PC-3 (cell line): ENCODE measurements around the gene FCRL2. TPM values are rescaled to one million over a fixed set of nuclear protein-coding genes. Genes with fewer than 3 reads are reported as not detected.

ENCODE experiments used
- ATAC-seq: fragments of 200-7000 bp; cut with Tn5 transposase; 2 replicates; pipeline ENCODE4 v1.9.1; 2020; ENCODE audit warnings: mild to moderate bottlenecking, moderate library complexity
- BruUV-seq: library from RNA; stranded (reverse); fragments of 400-500 nt; replicated peaks from 2 replicates; lab custom pipeline; 2021; lab: Mats Ljungman, UMichigan
- CTCF ChIA-PET: fragments of 300-600 bp; sonication (Branson Sonifier 250); formaldehyde crosslinking; loops from one replicate; lab custom pipeline; 2022; ENCODE audit warnings: antibody characterized with exemption; lab: Charles Lee
- POLR2A ChIA-PET: fragments of 300-600 bp; sonication (Branson Sonifier 250); formaldehyde crosslinking; loops from one replicate; lab custom pipeline; 2022; ENCODE audit warnings: antibody characterized with exemption; ENCODE audit not compliant: unreplicated experiment; lab: Charles Lee
- DNase-seq: peaks from one replicate; pipeline ENCODE4 v3.0.0-alpha.2; 2015
- H2AFZ ChIP-seq: fragments of 300-600 bp; sonication (generic); 2 replicates; pipeline ENCODE4 v1.6.0; 2016; ENCODE audit warnings: antibody characterized with exemption, low read length
- H3F3A ChIP-seq: fragments of 300-600 bp; sonication (generic); one replicate; pipeline ENCODE4 v1.6.0; 2017; ENCODE audit warnings: antibody characterized with exemption, low read length, control low read depth, mild to moderate bottlenecking; ENCODE audit not compliant: unreplicated experiment
- H3K27ac ChIP-seq: fragments of 300-600 bp; sonication (generic); 2 replicates; pipeline ENCODE4 v1.5.1; 2016; ENCODE audit warnings: mild to moderate bottlenecking, low read length
- H3K27me3 ChIP-seq: fragments of 300-600 bp; sonication (generic); 2 replicates; pipeline ENCODE4 v1.6.1; 2016; ENCODE audit warnings: low read length, mixed read lengths
- H3K36me3 ChIP-seq: fragments of 300-600 bp; sonication (generic); 2 replicates; pipeline ENCODE4 v1.6.1; 2016; ENCODE audit warnings: low read depth, mixed run types, low read length, mixed read lengths
- H3K4me1 ChIP-seq: fragments of 300-600 bp; sonication (generic); 2 replicates; pipeline ENCODE4 v1.5.1; 2016; ENCODE audit warnings: low read length; ENCODE audit not compliant: insufficient read depth
- H3K4me2 ChIP-seq: fragments of 300-600 bp; sonication (generic); 2 replicates; pipeline ENCODE4 v1.6.0; 2016; ENCODE audit warnings: low read length
- H3K4me3 ChIP-seq: fragments of 300-600 bp; sonication (generic); 2 replicates; pipeline ENCODE4 v1.5.1; 2016; ENCODE audit warnings: mild to moderate bottlenecking, low read length, mixed read lengths
- H3K79me2 ChIP-seq: fragments of 300-600 bp; sonication (generic); 2 replicates; pipeline ENCODE4 v1.6.1; 2017; ENCODE audit warnings: low read length, mixed read lengths
- H3K9ac ChIP-seq: fragments of 300-600 bp; sonication (generic); 2 replicates; pipeline ENCODE4 v1.6.0; 2016; ENCODE audit warnings: mild to moderate bottlenecking, low read length
- H3K9me2 ChIP-seq: fragments of 300-600 bp; sonication (generic); replicated peaks from 2 replicates; pipeline ENCODE4 v1.6.1; 2016; ENCODE audit warnings: mixed run types, low read length, mixed read lengths
- H3K9me3 ChIP-seq: fragments of 300-600 bp; sonication (generic); 2 replicates; pipeline ENCODE4 v1.6.1; 2016; ENCODE audit warnings: low read length, mixed read lengths
- H4K20me1 ChIP-seq: fragments of 300-600 bp; sonication (generic); 2 replicates; pipeline ENCODE4 v1.6.1; 2016; ENCODE audit warnings: low read length, mixed read lengths
- EZH2 ChIP-seq: fragments of 300-600 bp; sonication (generic); IDR thresholded peaks from one replicate; pipeline ENCODE4 v1.6.1; 2017; ENCODE audit warnings: antibody characterized with exemption, mild to moderate bottlenecking, low read length; ENCODE audit not compliant: unreplicated experiment
- EZH2phosphoT487 ChIP-seq: fragments of 300-600 bp; sonication (generic); IDR thresholded peaks from 2 replicates; pipeline ENCODE4 v1.6.1; 2018; ENCODE audit warnings: mild to moderate bottlenecking, antibody characterized with exemption, low read length, borderline replicate concordance
- intact Hi-C: fragments of 100-400 bp; cut with micrococcal nuclease; formaldehyde crosslinking; loops from 2 replicates; pipeline ENCODE4 v1.9.0; 2023
- total RNA-seq: library from RNA; depleted of rRNA; stranded (reverse); fragments of >200 nt; gene quantifications from 2 replicates; pipeline ENCODE4 v1.2.3, GENCODE V29; 2014
- TF ChIP-seq, protein P1 (sequence below): fragments of 300-600 bp; sonication (generic); conservative IDR thresholded peaks from 2 replicates; pipeline ENCODE4 v1.5.1; 2017; ENCODE audit warnings: antibody characterized with exemption, low read depth, mild to moderate bottlenecking, low read length

The FCRL2 gene
- total RNA-seq, 1 experiment from 2014 or later = not detected

- Histone ChIP-seq H3K27ac (no peak overlapping the region), H2AFZ (no peak overlapping the region), H3K79me2 (no peaks in the 10 kb centered on the region), H3F3A (no peaks in the 10 kb centered on the region), H3K9me3 (no peaks in the 10 kb centered on the region), H3K4me3 (no peak overlapping the region), H3K9ac (no peak overlapping the region), H4K20me1 (no peaks in the 10 kb centered on the region), H3K4me2 (no peak overlapping the region), H3K36me3 (no peaks in the 10 kb centered on the region), H3K27me3 (peaks cover 49% of the 10 kb centered on the region), H3K9me2 (no peaks in the 10 kb centered on the region), H3K4me1 (no peaks in the 10 kb centered on the region)
- TF ChIP-seq EZH2phosphoT487 = no peak
- TF ChIP-seq EZH2 = no peak
- TF ChIP-seq, protein P1, sequence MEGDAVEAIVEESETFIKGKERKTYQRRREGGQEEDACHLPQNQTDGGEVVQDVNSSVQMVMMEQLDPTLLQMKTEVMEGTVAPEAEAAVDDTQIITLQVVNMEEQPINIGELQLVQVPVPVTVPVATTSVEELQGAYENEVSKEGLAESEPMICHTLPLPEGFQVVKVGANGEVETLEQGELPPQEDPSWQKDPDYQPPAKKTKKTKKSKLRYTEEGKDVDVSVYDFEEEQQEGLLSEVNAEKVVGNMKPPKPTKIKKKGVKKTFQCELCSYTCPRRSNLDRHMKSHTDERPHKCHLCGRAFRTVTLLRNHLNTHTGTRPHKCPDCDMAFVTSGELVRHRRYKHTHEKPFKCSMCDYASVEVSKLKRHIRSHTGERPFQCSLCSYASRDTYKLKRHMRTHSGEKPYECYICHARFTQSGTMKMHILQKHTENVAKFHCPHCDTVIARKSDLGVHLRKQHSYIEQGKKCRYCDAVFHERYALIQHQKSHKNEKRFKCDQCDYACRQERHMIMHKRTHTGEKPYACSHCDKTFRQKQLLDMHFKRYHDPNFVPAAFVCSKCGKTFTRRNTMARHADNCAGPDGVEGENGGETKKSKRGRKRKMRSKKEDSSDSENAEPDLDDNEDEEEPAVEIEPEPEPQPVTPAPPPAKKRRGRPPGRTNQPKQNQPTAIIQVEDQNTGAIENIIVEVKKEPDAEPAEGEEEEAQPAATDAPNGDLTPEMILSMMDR = no peak
- ATAC-seq (no peak), DNase-seq (no peak)
- ChIA-PET POLR2A (no interaction called here), CTCF (no interaction called here)
- BruUV-seq = no TSS peak
- intact Hi-C loops = no loop called here
Measured at GRCh38 chr1:157702308-157702825, 74.6 kb downstream of the FCRL2 start.

- Histone ChIP-seq H3K27me3 (peaks cover 57% of the 10 kb centered on the region), H3F3A (no peaks in the 10 kb centered on the region), H2AFZ (no peak within 1 kb of the TSS), H3K36me3 (no peaks in the 10 kb centered on the region), H4K20me1 (no peaks in the 10 kb centered on the region), H3K4me2 (no peak within 1 kb of the TSS), H3K9me2 (no peaks in the 10 kb centered on the region), H3K4me3 (no peak within 1 kb of the TSS), H3K27ac (no peak within 1 kb of the TSS), H3K4me1 (no peaks in the 10 kb centered on the region), H3K9ac (no peak within 1 kb of the TSS), H3K9me3 (no peaks in the 10 kb centered on the region), H3K79me2 (no peaks in the 10 kb centered on the region)
- TF ChIP-seq EZH2 (no peak), EZH2phosphoT487 (no peak)
- TF ChIP-seq, protein P1 = no peak
- DNase-seq (no peak), ATAC-seq (no peak)
- no TSS peak for BruUV-seq
- ChIA-PET POLR2A (no interaction called here), CTCF (no interaction called here)
- intact Hi-C loops = no loop called here
Measured at GRCh38 chr1:157700732-157701131, 76.2 kb downstream of the FCRL2 start, which contains the start of gene FCRL3. FCRL3 (minus strand) TSS chr1:157700769; CDS start chr1:157700489, 280 bp downstream.

DNA sequence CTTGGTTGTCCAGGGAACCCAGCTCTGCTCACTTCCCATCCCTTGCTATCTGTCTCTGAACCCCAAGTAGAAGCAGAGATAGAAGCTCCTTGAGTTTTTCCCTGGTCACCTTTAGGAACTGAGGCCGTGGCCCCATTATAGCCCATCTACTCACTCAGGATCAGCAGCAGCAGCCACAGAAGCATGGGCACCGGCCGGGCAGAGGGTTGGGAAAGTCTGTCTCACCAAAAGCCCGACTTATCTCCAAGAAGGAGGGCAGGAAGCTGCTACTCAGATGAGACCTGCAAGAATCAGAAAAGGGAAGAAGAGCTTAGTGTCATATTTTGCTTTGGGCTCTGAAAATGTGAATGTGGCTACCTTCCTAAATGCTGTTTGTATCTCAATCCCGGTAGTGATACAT is 76.6 kb downstream of the FCRL2 start:
- ATAC-seq (no peak), DNase-seq (no peak)
- CTCF ChIA-PET = no interaction called here
- intact Hi-C loops = no loop called here
- no peak overlapping the region for H3K4me2 ChIP-seq
- H3K4me3 ChIP-seq = no peak overlapping the region
- no peak overlapping the region for H2AFZ ChIP-seq
- H3K27ac ChIP-seq = no peak overlapping the region
- no peak overlapping the region for H3K9ac ChIP-seq
- H3K79me2 ChIP-seq = no peaks in the 10 kb centered on the region
- POLR2A ChIA-PET = no interaction called here
- TF ChIP-seq EZH2phosphoT487 (no peak), EZH2 (no peak)
- TF ChIP-seq, protein P1 = no peak
- H3K4me1 ChIP-seq = no peaks in the 10 kb centered on the region
- H4K20me1 ChIP-seq = no peaks in the 10 kb centered on the region
- BruUV-seq = no TSS peak
- no peaks in the 10 kb centered on the region for H3K36me3 ChIP-seq
- H3F3A ChIP-seq = no peaks in the 10 kb centered on the region
- peaks cover 57% of the 10 kb centered on the region for H3K27me3 ChIP-seq
- H3K9me3 ChIP-seq = no peaks in the 10 kb centered on the region
- H3K9me2 ChIP-seq = no peaks in the 10 kb centered on the region
